Measurements from ENCODE around the gene LDB2. TPM values are rescaled to one million over a fixed set of nuclear protein-coding genes. Genes with fewer than 3 reads are reported as not detected.

Gene LDB2
- total RNA-seq, 2 donors from 2014 or later: 11.4 to 14.5 TPM

DNA sequence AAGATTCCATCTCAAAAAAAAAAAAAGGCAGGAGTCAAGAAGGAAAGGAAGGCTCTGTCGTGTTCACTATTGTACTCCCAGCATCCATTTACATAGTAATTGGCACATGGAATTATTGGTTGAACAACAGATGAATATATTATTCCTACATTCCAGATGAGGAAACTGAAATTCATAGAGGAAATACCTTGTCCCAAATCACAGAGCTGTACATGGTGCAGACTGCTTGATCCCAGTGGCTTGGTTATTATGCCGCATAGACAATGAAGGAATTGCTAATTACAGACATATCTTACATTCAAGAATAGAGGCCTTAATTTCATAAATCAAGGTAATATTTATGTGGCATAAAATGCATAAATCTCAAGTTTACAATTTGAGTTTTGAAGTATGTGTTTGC is 63.6 kb downstream of the LDB2 start:
- no peaks in the 10 kb centered on the region for H3K9me3 ChIP-seq (ENCODE audit: control insufficient read depth, low read length)
- H3K9ac ChIP-seq (ENCODE audit: extremely low read depth, low read length, poor library complexity, severe bottlenecking): no peak overlapping the region
- peaks cover 2% of the 10 kb centered on the region for H3K4me1 ChIP-seq (ENCODE audit: control insufficient read depth, insufficient read depth, low read length)
- Mint-ChIP-seq H3K27me3 (ENCODE audit: insufficient read depth) (no peaks in the 10 kb centered on the region), H3K9me3 (no peaks in the 10 kb centered on the region), H3K4me1 (peaks cover 14% of the 10 kb centered on the region), H3K4me3 (no peak overlapping the region), H3K27ac (no peak overlapping the region), H3K36me3 (ENCODE audit: low read depth) (no peaks in the 10 kb centered on the region)
- no peak overlapping the region for H3K4me3 ChIP-seq (ENCODE audit: low read length)
- H3K27me3 ChIP-seq (ENCODE audit: control insufficient read depth, insufficient read depth, low read length, poor library complexity, severe bottlenecking): no peaks in the 10 kb centered on the region
- no peak overlapping the region for H3K27ac ChIP-seq (ENCODE audit: low read depth, low read length)
- 100% methylated on average over 1 of the region's 2 CpGs; no CpG with 5 or more reads in 1 of the 2 experiments for WGBS, 2 experiments (ENCODE audit: insufficient coverage in 1 of 2, insufficient read length in 1 of 2)
- DNase-seq: no peak
- H3K36me3 ChIP-seq (ENCODE audit: control insufficient read depth, insufficient read depth, low read length): no peaks in the 10 kb centered on the region
- TF ChIP-seq, protein P1, sequence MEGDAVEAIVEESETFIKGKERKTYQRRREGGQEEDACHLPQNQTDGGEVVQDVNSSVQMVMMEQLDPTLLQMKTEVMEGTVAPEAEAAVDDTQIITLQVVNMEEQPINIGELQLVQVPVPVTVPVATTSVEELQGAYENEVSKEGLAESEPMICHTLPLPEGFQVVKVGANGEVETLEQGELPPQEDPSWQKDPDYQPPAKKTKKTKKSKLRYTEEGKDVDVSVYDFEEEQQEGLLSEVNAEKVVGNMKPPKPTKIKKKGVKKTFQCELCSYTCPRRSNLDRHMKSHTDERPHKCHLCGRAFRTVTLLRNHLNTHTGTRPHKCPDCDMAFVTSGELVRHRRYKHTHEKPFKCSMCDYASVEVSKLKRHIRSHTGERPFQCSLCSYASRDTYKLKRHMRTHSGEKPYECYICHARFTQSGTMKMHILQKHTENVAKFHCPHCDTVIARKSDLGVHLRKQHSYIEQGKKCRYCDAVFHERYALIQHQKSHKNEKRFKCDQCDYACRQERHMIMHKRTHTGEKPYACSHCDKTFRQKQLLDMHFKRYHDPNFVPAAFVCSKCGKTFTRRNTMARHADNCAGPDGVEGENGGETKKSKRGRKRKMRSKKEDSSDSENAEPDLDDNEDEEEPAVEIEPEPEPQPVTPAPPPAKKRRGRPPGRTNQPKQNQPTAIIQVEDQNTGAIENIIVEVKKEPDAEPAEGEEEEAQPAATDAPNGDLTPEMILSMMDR (conservative IDR thresholded peaks at IDR 0.05): no peak

DNA sequence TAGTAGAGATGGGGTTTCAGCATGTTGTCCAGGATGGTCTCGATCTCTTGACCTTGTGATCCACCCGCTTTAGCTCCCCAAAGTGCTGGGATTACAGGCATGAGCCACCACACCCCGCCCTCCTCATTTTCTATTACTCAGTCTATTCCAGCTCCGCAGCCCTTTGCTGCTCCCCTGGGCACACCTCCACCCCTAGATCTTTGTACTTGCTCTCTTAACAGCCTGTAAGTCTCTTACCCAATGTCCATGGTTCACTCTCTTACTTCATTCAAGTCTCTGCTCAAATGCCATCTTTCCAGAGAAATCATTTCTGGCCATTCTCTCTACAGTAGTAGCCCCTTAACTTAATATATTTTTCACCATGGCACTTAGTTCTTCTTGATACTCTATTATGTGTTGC is 64.7 kb downstream of the LDB2 start:
- Histone ChIP-seq H3K27ac (ENCODE audit: low read depth, low read length) (no peak overlapping the region), H3K9me3 (ENCODE audit: control insufficient read depth, low read length) (no peaks in the 10 kb centered on the region), H3K4me1 (ENCODE audit: control insufficient read depth, insufficient read depth, low read length) (peaks cover 2% of the 10 kb centered on the region), H3K27me3 (ENCODE audit: control insufficient read depth, insufficient read depth, low read length, poor library complexity, severe bottlenecking) (no peaks in the 10 kb centered on the region), H3K36me3 (ENCODE audit: control insufficient read depth, insufficient read depth, low read length) (no peaks in the 10 kb centered on the region), H3K9ac (ENCODE audit: extremely low read depth, low read length, poor library complexity, severe bottlenecking) (no peak overlapping the region), H3K4me3 (ENCODE audit: low read length) (no peak overlapping the region)
- DNase-seq: no peak
- H3K27me3 Mint-ChIP-seq (ENCODE audit: insufficient read depth): no peaks in the 10 kb centered on the region
- TF ChIP-seq, protein P1 (conservative IDR thresholded peaks at IDR 0.05): no peak
- no peak overlapping the region for H3K4me3 Mint-ChIP-seq
- H3K27ac Mint-ChIP-seq: no peak overlapping the region
- peaks cover 14% of the 10 kb centered on the region for H3K4me1 Mint-ChIP-seq
- no peaks in the 10 kb centered on the region for H3K9me3 Mint-ChIP-seq
- H3K36me3 Mint-ChIP-seq (ENCODE audit: low read depth): no peaks in the 10 kb centered on the region
- WGBS, 2 experiments (ENCODE audit: insufficient coverage in 1 of 2, insufficient read length in 1 of 2): 89 to 91% methylated on average over 1 to 4 of the region's 4 CpGs

DNA sequence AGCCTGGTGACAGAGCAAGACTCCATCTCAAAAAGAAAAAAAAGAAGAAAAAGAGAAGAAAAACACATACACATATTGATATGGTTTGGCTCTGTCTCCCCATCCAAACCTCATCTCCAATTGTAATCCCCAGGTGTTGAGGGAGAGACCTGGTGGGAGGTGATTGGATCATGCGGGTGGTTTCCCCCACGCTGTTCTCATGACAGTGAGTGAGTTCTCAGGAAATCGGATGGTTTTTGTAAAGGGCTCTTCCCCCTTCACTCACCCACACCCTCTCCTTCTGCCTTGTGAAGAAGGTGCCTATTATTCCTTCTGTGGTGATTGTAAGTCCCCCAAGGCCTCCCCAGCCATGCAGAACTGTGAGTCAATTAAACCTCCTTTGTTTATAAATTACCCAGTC is 68.4 kb downstream of the LDB2 start:
- H3K27me3 Mint-ChIP-seq (ENCODE audit: insufficient read depth): no peaks in the 10 kb centered on the region
- H3K4me3 Mint-ChIP-seq: no peak overlapping the region
- H3K27ac Mint-ChIP-seq: no peak overlapping the region
- Histone ChIP-seq H3K9ac (ENCODE audit: extremely low read depth, low read length, poor library complexity, severe bottlenecking) (no peak overlapping the region), H3K36me3 (ENCODE audit: control insufficient read depth, insufficient read depth, low read length) (no peaks in the 10 kb centered on the region), H3K4me3 (ENCODE audit: low read length) (no peak overlapping the region), H3K27me3 (ENCODE audit: control insufficient read depth, insufficient read depth, low read length, poor library complexity, severe bottlenecking) (no peaks in the 10 kb centered on the region), H3K4me1 (ENCODE audit: control insufficient read depth, insufficient read depth, low read length) (peaks cover 2% of the 10 kb centered on the region), H3K27ac (ENCODE audit: low read depth, low read length) (no peak overlapping the region), H3K9me3 (ENCODE audit: control insufficient read depth, low read length) (no peaks in the 10 kb centered on the region)
- peaks cover 23% of the 10 kb centered on the region for H3K4me1 Mint-ChIP-seq
- no peak for DNase-seq
- no peaks in the 10 kb centered on the region for H3K9me3 Mint-ChIP-seq
- 80 to 100% methylated on average over 1 to 2 of the region's 3 CpGs for WGBS, 2 experiments (ENCODE audit: insufficient coverage in 1 of 2, insufficient read length in 1 of 2)
- H3K36me3 Mint-ChIP-seq (ENCODE audit: low read depth): no peaks in the 10 kb centered on the region
- TF ChIP-seq, protein P1 (conservative IDR thresholded peaks at IDR 0.05): no peak
